ENCODE data around the gene AQP11. TPM values are rescaled to one million over a fixed set of nuclear protein-coding genes. Genes with fewer than 3 reads are reported as not detected.
"Not testable (repeated sequence)": the region's sequence is repeated elsewhere in the genome, so short reads cannot be mapped to it uniquely, and the experiment has no call there.

Gene AQP11, protein sequence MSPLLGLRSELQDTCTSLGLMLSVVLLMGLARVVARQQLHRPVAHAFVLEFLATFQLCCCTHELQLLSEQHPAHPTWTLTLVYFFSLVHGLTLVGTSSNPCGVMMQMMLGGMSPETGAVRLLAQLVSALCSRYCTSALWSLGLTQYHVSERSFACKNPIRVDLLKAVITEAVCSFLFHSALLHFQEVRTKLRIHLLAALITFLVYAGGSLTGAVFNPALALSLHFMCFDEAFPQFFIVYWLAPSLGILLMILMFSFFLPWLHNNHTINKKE
- total RNA-seq: 0.26 and 0.53 TPM in 2 replicates

DNA sequence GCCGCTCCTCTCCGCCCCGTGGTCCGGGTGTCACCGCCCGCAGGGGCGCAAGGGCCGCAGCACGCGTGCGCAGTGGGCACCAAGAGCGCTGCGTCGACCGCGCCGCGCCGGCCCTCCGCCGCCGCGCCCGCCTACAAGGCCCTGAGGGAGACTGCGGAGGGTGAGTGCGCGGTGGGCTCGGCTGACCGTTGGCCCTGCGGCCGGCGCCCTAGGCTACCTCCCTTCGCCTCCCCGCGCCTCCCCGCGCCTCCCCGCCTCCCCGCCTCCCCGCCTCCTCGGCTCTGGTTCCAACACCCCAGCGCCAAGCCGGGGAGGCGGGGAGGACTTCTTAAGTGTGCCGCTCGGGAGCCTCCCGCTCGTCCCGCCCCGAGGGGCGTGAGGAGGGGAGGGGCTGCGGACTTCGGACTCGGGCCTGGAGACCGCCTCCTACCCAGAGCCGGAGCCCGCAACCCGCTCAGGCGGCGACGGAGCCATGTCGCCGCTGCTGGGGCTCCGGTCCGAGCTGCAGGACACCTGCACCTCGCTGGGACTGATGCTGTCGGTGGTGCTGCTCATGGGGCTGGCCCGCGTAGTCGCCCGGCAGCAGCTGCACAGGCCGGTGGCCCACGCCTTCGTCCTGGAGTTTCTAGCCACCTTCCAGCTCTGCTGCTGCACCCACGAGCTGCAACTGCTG lies at the start of gene AQP11:
AQP11 (plus strand) TSS at position 433 of the 673 bp plus-strand sequence; CDS start at position 473, 40 bp downstream.
- H3K27me3 ChIP-seq (ENCODE audit: control insufficient read depth, insufficient read depth, low read length): no peaks in the 10 kb centered on the region
- FAIRE-seq (no peak), DNase-seq (ENCODE audit: low read depth) (peak; percentile 49)
- TF ChIP-seq, protein P1, sequence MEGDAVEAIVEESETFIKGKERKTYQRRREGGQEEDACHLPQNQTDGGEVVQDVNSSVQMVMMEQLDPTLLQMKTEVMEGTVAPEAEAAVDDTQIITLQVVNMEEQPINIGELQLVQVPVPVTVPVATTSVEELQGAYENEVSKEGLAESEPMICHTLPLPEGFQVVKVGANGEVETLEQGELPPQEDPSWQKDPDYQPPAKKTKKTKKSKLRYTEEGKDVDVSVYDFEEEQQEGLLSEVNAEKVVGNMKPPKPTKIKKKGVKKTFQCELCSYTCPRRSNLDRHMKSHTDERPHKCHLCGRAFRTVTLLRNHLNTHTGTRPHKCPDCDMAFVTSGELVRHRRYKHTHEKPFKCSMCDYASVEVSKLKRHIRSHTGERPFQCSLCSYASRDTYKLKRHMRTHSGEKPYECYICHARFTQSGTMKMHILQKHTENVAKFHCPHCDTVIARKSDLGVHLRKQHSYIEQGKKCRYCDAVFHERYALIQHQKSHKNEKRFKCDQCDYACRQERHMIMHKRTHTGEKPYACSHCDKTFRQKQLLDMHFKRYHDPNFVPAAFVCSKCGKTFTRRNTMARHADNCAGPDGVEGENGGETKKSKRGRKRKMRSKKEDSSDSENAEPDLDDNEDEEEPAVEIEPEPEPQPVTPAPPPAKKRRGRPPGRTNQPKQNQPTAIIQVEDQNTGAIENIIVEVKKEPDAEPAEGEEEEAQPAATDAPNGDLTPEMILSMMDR (IDR thresholded peaks at IDR 0.05; ENCODE audit: insufficient read depth, low read length, severe bottlenecking): no peak
- no peaks in the 10 kb centered on the region for H3K36me3 ChIP-seq (ENCODE audit: control insufficient read depth, insufficient read depth, low read length)
- H3K4me3 ChIP-seq (ENCODE audit: low read depth, low read length): peak within 1 kb of the TSS; percentile 51

DNA sequence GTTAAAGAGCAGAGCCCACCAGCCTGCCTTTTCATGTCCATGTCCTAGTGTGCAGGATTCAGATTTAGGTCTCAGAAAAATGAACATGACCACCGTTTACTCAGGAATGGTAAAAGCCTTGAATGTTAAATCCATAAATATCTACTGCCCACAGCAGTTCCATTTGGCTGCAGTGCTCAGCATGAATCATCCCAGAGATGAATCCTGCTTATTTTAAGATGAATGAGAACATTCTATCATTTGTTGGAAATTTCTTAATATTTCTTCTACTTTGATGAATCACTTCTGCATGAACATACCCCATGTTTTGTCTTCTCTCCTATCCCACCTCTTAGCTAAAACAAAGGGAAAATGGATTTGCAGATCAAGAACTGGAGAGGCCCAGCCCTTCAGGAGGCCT lies 47.5 kb upstream of the AQP11 start:
- H3K36me3 ChIP-seq (ENCODE audit: control insufficient read depth, insufficient read depth, low read length): no peaks in the 10 kb centered on the region
- no peak for FAIRE-seq
- no peak overlapping the region for H3K4me3 ChIP-seq (ENCODE audit: low read depth, low read length)
- peak; percentile 10 for DNase-seq (ENCODE audit: low read depth)
- TF ChIP-seq, protein P1 (IDR thresholded peaks at IDR 0.05; ENCODE audit: insufficient read depth, low read length, severe bottlenecking): no peak
- H3K27me3 ChIP-seq (ENCODE audit: control insufficient read depth, insufficient read depth, low read length): no peaks in the 10 kb centered on the region

DNA sequence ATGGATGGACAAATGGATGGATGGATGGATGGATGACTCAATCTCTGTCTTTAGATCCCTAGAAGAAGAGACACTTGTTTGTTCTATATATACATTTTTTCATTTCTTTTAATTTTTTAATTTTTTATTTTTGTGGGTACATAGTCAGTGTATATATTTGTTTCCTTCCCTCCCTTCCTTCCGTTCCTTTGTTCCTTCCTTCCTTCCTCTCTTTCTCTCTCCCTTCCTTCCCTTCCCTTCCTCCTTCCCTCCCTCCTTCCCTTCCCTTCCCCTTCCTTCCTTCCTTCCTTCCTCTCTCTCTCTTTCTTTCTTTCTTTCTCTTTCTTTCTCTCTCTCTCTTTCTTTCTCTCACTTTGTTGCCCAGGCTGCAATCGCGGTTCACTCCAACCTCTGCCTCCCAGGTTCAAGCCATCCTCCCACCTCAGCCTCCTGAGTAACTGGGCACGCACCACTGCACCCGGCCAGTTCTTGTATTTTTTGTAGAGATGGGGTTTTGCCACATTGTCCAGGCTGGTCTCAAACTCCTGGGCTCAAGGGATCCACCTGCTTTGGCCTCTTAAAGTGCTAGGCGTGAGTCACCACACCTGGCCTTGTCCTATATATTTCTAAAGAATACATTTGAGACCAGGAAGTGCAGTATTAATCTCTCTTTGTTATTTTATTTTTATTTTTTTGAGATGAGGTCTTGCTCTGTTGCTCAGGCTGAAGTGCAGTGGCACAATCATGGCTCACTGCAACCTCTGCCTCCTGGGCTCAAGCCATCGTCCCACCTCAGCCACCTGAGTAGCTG lies 42.5 kb upstream of the AQP11 start:
- TF ChIP-seq, protein P1 (IDR thresholded peaks at IDR 0.05; ENCODE audit: insufficient read depth, low read length, severe bottlenecking): no peak
- DNase-seq (ENCODE audit: low read depth) (no peak), FAIRE-seq (no peak)
- H3K4me3 ChIP-seq (ENCODE audit: low read depth, low read length): no peak overlapping the region
- no peaks in the 10 kb centered on the region for H3K36me3 ChIP-seq (ENCODE audit: control insufficient read depth, insufficient read depth, low read length)
- H3K27me3 ChIP-seq (ENCODE audit: control insufficient read depth, insufficient read depth, low read length): no peaks in the 10 kb centered on the region

DNA sequence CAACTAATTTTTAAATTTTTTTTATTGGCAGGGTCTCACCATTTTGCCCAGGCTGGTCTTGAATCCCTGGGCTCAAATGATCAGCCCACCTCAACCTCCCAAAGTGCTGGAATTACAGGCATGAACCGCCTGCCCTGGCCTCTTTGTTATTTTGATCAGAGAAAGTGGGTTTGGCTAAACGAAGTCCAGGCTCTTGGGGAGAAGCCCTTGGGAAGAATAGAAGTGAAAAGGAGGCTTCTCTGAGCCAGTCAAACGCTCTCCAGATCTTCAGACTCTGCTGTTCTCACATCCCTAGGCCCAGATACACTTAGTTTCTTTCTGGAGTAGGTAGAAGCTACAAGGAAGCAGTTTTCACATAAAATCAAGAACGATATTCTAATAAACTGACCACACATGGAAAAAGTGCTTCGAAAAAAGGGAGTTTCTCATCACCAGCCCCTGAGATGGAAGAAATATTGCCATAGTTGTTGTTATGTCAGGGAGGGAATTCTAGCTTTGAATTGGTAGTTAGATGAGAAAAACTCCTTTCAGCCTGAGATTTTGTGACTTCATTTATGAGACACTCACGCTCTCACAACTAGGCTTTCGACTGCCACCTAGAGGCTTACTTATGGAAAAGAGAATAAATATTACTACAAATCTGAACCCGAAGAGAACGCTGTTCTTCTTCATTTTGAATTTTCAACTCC lies 41.7 kb upstream of the AQP11 start:
- Histone ChIP-seq H3K36me3 (ENCODE audit: control insufficient read depth, insufficient read depth, low read length) (no peaks in the 10 kb centered on the region), H3K27me3 (ENCODE audit: control insufficient read depth, insufficient read depth, low read length) (no peaks in the 10 kb centered on the region), H3K4me3 (ENCODE audit: low read depth, low read length) (no peak overlapping the region)
- TF ChIP-seq, protein P1 (IDR thresholded peaks at IDR 0.05; ENCODE audit: insufficient read depth, low read length, severe bottlenecking): peak; percentile 57
- DNase-seq (ENCODE audit: low read depth): peak; percentile 64
- no peak for FAIRE-seq

DNA sequence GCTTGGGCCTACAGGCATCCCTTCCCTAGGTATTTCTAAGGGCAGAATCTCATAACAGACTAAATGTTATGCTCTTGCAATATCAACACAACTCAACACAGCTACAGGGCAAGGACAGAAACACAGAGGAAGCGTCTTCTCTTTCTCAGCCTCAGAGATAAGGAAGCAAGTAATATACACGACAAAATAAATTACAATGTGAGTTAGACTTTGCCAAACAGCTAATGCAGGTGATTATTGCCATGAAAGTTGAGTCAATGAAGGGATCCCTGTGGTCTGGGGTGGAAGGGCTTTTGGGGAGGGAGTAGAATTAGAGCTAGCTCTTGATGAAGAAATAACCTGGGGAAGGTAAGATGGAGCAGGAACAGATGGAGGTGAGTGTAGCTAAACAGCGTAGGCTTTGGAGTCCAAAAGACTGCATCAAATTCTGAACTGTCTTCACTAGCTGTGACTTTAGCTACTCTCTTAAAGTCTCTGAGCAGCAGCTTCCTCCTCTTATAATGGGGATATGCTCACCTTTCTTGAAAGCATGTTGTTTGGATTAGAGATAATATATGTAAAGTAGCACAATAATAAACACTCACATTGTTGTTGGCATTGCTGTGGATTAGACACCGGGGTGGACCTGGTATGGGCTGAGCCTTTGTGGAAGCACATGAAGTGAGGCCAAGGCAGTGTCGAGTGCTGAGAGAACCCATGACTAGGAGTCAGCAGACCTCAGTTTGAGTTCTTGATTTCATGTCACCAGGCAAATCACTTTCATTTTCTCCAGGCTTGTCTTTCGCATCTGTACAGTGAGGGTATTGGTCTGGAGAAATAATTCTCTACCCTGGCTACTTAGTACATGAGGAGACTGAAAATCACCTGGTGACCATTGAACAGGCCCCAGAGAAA lies 41.0 kb upstream of the AQP11 start:
- TF ChIP-seq, protein P1 (IDR thresholded peaks at IDR 0.05; ENCODE audit: insufficient read depth, low read length, severe bottlenecking): no peak
- no peak for DNase-seq (ENCODE audit: low read depth)
- no peak overlapping the region for H3K4me3 ChIP-seq (ENCODE audit: low read depth, low read length)
- no peaks in the 10 kb centered on the region for H3K27me3 ChIP-seq (ENCODE audit: control insufficient read depth, insufficient read depth, low read length)
- H3K36me3 ChIP-seq (ENCODE audit: control insufficient read depth, insufficient read depth, low read length): no peaks in the 10 kb centered on the region
- FAIRE-seq: no peak

DNA sequence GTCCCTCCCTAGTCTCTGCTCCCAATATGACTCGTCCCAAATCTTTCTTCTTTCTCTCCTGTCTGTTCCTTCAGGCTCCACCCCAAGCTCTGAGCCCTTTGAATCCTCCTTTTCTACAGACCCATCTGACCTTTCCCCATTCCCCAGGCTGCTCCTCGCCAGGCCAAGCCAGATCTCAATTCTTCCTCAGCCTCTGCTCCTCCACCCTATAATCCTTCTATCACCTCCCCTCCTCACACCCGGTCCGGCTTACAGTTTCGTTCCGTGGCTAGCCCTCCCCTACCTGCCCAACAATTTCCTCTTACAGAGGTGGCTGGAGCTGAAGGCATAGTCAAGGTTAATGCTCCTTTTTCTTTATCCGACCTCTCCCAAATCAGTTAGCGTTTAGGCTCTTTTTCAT lies 38.3 kb upstream of the AQP11 start:
- not testable (repeated sequence) for H3K4me3 ChIP-seq (ENCODE audit: low read depth, low read length); H3K27me3 ChIP-seq (ENCODE audit: control insufficient read depth, insufficient read depth, low read length); H3K36me3 ChIP-seq (ENCODE audit: control insufficient read depth, insufficient read depth, low read length); FAIRE-seq; DNase-seq (ENCODE audit: low read depth)

Measured in bronchial epithelial cell (primary cell).